Measurements from ENCODE around the gene RASGRF1.

Gene RASGRF1

GRCh38 chr15:78925956-78926743 lies 164.4 kb downstream of the RASGRF1 start:
- no peak for DNase-seq

- DNase-seq: no peak
Observed at GRCh38 chr15:78925076-78925624, 165.4 kb downstream of the RASGRF1 start.

GRCh38 chr15:78923480-78924360 lies 166.9 kb downstream of the RASGRF1 start:
- DNase-seq: no peak

- DNase-seq: no peak
Observed at GRCh38 chr15:78923015-78923414, 167.6 kb downstream of the RASGRF1 start.

- DNase-seq: no peak
Observed at GRCh38 chr15:78922527-78922926, 168.1 kb downstream of the RASGRF1 start.

GRCh38 chr15:78921940-78922339 lies 168.6 kb downstream of the RASGRF1 start:
- no peak for DNase-seq

GRCh38 chr15:78921517-78921916 lies 169.1 kb downstream of the RASGRF1 start:
- no peak for DNase-seq

- DNase-seq: no peak
Observed at GRCh38 chr15:78917888-78918287, 172.7 kb downstream of the RASGRF1 start.

GRCh38 chr15:78916088-78916487 lies 174.5 kb downstream of the RASGRF1 start:
- no peak for DNase-seq

- no peak for DNase-seq
Observed at GRCh38 chr15:78915341-78916087, 175.1 kb downstream of the RASGRF1 start.

GRCh38 chr15:78914027-78914764 lies 176.4 kb downstream of the RASGRF1 start:
- DNase-seq: no peak

GRCh38 chr15:78913012-78913411 lies 177.6 kb downstream of the RASGRF1 start:
- DNase-seq: no peak

- no peak for DNase-seq
Observed at GRCh38 chr15:78912316-78912715, 178.3 kb downstream of the RASGRF1 start.

GRCh38 chr15:78910271-78910670 lies 180.3 kb downstream of the RASGRF1 start:
- DNase-seq: no peak
